Erythroblast (primary cell): ENCODE results near the gene KRTAP12-1.
"Not testable (repeated sequence)": the region's sequence is repeated elsewhere in the genome, so short reads cannot be mapped to it uniquely, and the experiment has no call there.

Experiments used
- DNase-seq, 2 experiments: peaks; one replicate each; lab custom pipeline; 2025; lab: John Stamatoyannopoulos, UW
- GATA1 ChIP-seq: IDR thresholded peaks from 2 replicates; pipeline ENCODE4 v1.6.1; 2011; ENCODE audit warnings: low read depth, mild to moderate bottlenecking, control low read depth, low read length, moderate library complexity
- POLR2A ChIP-seq: IDR thresholded peaks from 2 replicates; pipeline ENCODE4 v1.6.1; 2011; ENCODE audit warnings: mild to moderate bottlenecking, low read length

KRTAP12-1 gene

DNA sequence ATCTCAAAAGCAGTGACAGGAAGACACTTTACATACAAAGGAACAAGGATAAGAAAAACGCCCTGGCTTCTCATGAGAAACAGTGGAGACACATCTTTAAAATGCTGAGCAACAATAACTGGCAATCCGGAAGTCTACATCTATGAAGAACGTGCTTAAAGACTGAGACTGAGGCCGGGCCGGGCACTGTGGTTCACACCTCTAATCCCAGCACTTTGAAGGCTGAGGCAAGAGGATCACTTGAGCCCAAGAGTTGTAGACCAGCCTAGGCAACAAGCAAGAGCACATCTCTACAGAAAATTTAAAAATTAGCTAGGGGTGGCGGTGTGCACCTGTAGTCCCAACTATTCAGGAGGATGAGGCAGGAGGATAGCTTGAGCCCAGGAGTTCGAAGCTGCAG is 2.1 kb upstream of the KRTAP12-1 start:
- no peak for DNase-seq
- no peak for TF ChIP-seq GATA1
- no peak for TF ChIP-seq POLR2A

DNA sequence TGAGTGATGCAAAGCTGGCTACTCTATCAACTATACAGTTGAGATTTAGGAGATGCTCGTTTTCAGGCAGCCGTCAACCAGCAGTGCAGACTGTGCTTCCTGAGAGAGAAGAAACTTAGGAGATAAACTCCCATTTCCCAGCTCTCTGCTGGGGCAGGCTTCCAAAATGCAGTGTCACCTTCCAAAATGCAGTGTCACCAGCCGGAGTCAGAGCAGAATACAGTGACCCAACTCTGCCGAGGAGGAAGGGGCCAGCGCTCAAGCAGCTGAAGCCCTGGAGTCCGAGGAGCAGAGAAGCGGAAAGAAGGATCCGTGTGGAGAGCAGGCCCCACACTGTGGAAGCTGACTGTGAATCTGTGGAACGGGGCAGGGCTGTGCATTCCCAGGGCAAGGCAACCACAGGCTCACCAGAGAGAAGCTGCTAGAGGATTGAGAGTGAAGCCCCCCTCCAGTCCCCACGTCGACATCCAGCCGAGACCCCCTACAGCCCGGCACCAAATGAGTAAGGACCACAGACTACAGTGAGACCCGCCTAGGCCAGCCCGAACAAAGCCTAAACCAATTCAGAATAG is 703 bp upstream of the KRTAP12-1 start:
- peak in 1 of 2 experiments; percentile 7 for DNase-seq
- no peak for TF ChIP-seq POLR2A
- no peak for TF ChIP-seq GATA1

DNA sequence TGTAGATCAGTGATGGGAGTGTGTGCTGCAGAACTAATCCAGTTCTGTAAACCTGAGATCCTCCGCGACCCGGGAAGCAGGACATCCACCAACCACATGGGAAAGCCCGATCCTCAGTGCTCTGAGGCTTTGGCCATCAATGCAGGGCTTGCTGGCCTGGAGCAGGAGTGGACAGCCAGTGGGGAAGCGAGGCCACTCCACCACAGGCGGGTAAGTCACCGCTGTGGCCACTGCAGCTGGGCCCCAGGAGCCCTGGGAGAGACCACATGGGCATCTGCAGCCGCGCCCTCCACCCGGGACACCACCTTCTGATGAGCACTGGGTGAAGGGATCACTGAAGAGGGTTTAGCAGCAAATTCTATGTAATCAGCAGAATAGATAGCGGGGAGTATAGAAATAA is 811 bp downstream of the KRTAP12-1 start:
- no peak for TF ChIP-seq GATA1
- TF ChIP-seq POLR2A: no peak
- DNase-seq: no peak

DNA sequence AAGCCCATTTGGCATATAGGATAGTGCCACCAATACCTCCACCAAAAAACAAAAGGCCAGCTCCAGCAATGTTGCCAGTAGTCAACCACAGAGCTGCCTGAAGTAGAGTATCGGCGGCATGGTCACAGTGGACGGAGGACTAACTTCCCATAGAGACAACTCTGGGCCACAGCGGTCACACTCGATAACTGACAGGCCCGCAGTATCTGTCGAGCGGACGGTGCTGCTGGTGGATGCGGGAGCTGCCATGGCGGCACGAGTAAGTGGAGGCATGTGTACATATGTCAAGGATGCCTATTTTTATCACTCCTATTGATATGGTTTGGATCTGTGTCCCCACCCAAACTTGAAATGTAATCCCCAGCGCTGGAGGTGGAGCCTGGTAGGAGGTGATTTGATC is 4.1 kb downstream of the KRTAP12-1 start:
- TF ChIP-seq GATA1 (no peak), POLR2A (no peak)
- DNase-seq: no peak

DNA sequence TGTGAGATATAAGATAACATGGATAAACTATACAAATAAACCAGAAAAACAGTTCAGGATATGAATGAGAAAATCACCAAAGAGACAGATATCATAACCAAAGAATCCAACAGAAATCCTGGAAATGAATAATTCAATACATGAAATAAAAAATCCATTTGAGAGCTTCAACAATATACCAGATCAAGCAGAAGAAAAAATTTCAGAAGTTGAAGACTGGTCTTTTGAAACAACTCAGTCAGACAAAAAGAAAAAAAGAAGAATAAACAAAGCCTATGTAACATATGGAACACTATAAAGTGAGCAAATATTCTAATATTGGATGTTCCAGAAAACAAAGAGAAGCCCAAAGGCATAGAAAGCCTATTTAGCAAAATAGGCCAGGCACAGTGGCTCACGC is 10.1 kb downstream of the KRTAP12-1 start:
- TF ChIP-seq POLR2A (no peak), GATA1 (no peak)

DNA sequence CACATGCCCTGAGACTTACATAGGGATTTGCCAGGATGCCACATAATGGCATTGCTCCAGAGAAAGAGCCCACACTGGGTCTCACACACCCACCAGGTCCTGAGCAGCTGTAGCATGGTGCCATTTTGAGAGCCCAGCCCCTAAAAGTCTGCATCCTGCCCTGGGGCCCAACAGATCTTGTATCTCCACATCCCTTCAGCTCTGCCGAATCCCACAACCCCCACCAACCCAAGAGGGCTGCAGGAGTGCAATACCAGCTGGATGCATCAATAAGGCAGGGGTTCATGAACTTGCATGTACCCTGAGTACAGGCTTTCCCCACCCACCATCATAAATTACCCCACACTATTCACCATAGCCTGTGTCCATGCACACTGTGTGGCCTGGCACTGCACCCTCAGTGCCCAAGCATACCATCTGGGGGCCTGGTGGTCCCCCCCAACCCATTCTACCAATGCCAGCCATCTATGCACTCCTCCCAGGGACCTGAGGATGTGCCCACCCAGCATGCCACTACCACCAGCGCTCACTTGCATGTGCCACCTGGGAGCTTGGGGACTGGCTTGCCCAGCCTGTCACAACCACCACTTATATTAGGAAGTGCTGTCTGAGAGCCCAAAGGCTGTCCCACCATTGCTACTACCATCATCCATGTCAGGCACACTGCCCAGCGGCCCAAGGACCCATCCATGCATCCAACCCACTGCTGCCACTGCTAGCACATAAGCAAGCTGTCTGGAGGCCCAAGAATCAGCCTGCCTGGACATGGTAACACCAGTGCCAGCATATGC is 11.1 kb downstream of the KRTAP12-1 start:
- TF ChIP-seq POLR2A: no peak
- TF ChIP-seq GATA1: no peak

More for the DNA sequence above, 10.1 kb downstream of the KRTAP12-1 start:
- DNase-seq: no peak

DNA sequence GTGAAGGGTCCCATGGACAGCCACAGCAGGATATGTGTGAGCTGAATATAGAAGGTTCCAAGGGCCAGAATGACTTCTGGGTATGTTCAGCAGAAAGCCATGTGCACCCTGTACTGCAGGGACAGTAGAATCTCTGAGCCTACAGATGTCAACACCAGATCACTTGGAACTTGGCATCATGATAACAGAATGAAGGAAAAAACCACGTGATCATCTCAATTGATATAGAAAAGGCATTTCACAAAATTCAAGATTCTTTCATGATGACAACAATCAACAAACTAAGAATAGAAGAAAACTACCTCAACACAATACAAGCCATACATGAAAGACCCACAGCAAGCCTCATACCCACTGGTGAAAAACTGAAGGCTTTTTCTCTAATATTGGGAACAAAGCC is 14.4 kb downstream of the KRTAP12-1 start:
- TF ChIP-seq POLR2A (no peak), GATA1 (no peak)

More for the DNA sequence above, 11.1 kb downstream of the KRTAP12-1 start:
- no peak for DNase-seq

DNA sequence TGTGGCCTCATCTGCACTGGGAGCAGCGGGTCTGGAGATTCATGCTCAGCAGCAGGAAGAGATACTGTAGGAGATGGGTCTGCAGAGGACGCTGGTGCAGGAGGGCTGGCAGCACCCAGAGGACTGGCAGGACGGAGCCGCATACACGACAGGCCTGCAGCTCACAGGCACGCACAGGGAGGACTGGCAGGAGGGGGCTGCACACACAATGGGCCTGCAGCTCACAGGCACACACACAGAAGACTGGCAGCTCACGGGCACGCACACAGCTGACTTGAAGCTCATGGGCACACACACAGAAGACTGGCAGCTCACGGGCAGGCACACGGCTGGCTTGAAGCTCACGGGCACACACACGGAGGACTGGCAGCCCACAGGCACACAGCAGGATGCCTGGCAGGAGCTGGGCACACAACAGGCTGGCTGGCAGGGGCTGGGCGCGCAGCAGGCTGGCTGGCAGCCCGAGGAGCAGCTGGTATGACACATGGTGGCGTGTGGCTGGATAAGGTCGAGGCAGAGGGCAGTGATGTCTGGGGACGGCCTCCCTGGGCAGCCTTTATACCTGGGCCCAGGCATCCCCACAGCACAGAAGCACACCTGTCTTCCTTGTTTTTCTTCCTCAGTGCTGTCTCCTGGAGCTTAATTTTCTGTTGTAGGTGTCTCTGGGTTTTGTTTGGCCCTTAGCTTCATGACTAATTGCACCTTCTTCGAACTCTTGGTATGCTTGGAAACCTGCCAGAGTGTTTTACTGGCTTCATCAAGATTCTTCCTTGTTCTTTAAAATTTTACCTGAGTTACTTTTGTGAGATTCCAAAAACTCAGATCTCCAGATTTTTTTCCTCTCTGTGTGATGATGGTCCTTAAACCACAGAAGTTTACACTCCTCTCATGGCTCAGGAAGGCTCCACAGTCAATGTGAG is 15.3 kb downstream of the KRTAP12-1 start, which contains the start of gene KRTAP12-2:
Gene KRTAP12-2 (minus strand): TSS at position 527 of the 920 bp plus-strand sequence. CDS start 41 bp downstream, at position 486.
- no peak for TF ChIP-seq GATA1
- TF ChIP-seq POLR2A: no peak
- DNase-seq: no peak

More for the DNA sequence above, 14.4 kb downstream of the KRTAP12-1 start:
- DNase-seq: no peak

DNA sequence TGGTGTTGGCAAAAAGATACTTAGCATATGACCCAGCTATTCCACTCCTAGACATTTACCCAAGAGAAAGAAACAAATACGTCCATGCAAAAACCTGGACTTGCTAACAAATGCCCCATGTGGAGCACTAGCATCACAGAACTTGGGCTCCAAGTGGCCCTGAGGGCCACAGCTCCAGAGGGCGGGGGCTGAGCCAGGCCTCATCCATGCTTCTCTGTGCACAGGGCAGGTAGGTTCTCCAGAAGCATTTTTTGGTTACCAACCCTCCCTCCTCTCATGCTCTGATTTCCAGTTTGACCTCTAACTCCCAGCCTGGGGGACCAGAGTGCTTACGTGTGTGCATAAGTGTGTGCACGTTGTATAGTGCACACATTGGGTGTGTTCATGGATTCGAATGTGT is 17.3 kb downstream of the KRTAP12-1 start:
- no peak for DNase-seq
- TF ChIP-seq POLR2A (no peak), GATA1 (no peak)

DNA sequence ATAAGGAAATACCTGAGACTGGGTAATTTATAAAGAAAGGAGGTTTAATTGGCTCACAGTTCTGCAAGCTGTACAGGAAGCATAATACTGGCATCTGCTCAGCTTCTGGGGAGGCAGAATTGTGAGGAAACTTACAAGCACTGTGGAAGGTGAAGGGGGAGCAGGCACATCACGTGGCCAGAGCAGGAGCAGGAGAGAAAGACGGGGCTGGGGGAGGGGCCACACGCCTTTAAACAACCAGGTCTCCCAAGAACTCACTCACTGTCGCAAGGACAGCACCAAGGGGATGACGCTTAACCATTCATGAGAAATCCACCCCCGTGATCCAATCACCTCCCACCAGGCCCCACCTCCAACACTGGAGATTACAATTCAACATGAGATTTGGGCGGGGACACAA is 20.4 kb downstream of the KRTAP12-1 start:
- DNase-seq: not testable (repeated sequence)

DNA sequence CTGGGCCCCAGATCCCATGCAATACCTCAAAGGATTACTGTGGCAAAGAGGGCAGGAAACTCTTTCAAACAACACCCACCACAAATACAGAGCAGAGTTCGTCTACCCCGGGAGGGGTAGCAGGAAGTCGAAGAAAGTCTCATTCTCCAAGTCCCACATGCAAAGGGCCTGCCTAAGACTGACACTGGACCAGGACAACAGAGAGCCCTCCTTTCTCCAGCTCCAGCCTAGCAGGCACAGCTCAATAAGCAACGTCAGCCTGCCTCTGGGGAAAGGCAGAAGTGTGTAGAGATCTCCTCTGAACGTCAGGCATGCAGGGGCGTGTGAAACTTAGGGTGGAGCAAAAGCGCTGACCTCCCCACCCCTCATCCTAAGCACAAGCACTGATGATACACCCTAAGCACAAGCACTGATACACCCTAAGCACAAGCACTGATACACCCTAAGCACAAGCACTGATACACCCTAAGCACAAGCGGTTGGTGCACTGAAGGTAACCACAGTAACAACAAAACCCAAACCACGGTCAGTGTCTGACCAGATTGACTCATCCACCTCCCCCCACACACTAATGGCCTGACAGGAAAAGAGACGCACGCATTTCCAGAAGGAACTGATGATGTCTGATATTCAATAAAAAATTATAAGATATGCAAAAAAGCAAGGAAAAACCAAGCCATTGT is 22.9 kb downstream of the KRTAP12-1 start:
- DNase-seq: no peak
- TF ChIP-seq POLR2A (no peak), GATA1 (no peak)

DNA sequence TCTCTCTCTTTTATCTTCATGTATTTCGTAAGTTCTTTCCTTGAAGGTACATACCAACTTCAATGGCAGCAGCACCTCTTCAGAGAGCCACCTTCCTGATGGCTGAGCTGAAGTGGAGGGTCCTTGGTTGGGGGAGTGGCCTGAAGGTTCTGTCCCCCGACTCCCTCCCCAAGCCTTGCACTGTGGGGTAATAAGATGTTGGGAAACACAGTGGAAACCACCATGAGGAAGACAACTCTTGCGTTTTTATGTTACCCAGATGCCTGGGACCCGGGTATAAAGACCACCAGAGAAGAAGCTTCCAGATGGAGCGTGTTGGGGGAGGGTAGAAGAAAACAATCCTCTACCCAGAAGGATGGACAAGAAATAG is 23.4 kb downstream of the KRTAP12-1 start:
- no peak for TF ChIP-seq POLR2A
- no peak for DNase-seq
